Tibial artery (tissue), 4 donors: ENCODE data around the gene AKAP6.
A peak's percentile ranks its signal among the peaks of the same experiment; 100 is the strongest.

ENCODE experiments used
- DNase-seq, 2 donors: peaks; one replicate each; pipeline ENCODE4 v3.0.0-alpha.2; 2019
- H3K27ac ChIP-seq, 2 donors: fragments of 200-600 bp; sonication (generic) in 1 of 2; 1 replicate in 1 of 2; 2 replicates in 1 of 2; pipeline ENCODE4 v1.5.1; 2018 to 2019; ENCODE audit warnings: mild to moderate bottlenecking in 1 of 2
- H3K27me3 ChIP-seq, 2 donors: fragments of 200-600 bp; sonication (generic) in 1 of 2; one replicate each; pipeline versions ENCODE4 v1.5.1 to v1.6.0; 2016 to 2019
- H3K36me3 ChIP-seq, 3 donors: fragments of 200-600 bp; sonication (generic) in 2 of 3; one replicate each; pipeline ENCODE4 v1.5.1; 2016 to 2019; ENCODE audit warnings: mild to moderate bottlenecking in 2 of 3
- H3K4me1 ChIP-seq, 4 donors: fragments of 200-600 bp; sonication (generic) in 2 of 4; 1 replicate in 3 of 4; 2 replicates in 1 of 4; pipeline ENCODE4 v1.5.1; 2016 to 2019
- H3K4me3 ChIP-seq, 2 donors: fragments of 200-600 bp; sonication (generic) in 1 of 2; 1 replicate in 1 of 2; 2 replicates in 1 of 2; pipeline ENCODE4 v1.5.1; 2018 to 2019; ENCODE audit warnings: mild to moderate bottlenecking in 2 of 2
- H3K9me3 ChIP-seq, 3 donors: fragments of 200-600 bp; sonication (generic) in 1 of 3; one replicate each; pipeline ENCODE4 v1.5.1; 2016 to 2019
- intact Hi-C: fragments of 100-400 bp; cut with DNase I; formaldehyde crosslinking; loops from one replicate; pipeline ENCODE4 v1.15.0; 2023; ENCODE audit warnings: low total_unique reads
- TF ChIP-seq, protein P1 (sequence below), 2 experiments: fragments of 200-600 bp in 1 of 2; fragments of 450-650 bp in 1 of 2; IDR thresholded peaks; one replicate each; pipeline ENCODE4 v1.5.1; 2017 to 2019; ENCODE audit warnings: antibody characterized with exemption in 2 of 2, mild to moderate bottlenecking in 1 of 2, moderate library complexity in 1 of 2

The AKAP6 gene

DNA sequence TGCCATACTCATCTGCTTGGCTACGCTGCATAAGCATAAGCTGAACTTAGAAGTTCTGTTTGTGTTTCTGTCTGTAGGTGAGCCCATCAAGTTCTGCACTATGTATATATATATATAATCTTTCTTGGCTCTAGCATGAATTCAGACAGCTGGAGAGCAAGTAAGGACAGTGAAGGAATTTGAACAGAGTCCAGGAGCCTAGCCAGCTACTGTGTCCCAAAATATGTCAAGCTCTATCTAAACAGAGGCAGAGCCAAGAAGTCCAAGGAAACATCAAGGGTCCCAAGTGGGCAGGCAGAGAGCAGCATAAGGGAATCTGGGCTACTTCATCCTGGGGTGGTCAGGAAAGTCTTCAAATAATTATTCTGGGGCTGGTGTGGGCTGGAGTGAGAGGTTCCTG, 491.1 kb downstream of the AKAP6 start:
- Histone ChIP-seq H3K36me3 (peaks cover 4 to 10% (median 6%) of the 10 kb centered on the region in 3 donors), H3K27me3 (no peaks in the 10 kb centered on the region), H3K4me1 (peaks cover 0 to 38% (median 0%) of the 10 kb centered on the region in 4 donors), H3K9me3 (no peaks in the 10 kb centered on the region), H3K27ac (peak overlapping the region; percentile 5 to 12), H3K4me3 (no peak overlapping the region)
- intact Hi-C loops = no loop called here
- TF ChIP-seq, protein P1, sequence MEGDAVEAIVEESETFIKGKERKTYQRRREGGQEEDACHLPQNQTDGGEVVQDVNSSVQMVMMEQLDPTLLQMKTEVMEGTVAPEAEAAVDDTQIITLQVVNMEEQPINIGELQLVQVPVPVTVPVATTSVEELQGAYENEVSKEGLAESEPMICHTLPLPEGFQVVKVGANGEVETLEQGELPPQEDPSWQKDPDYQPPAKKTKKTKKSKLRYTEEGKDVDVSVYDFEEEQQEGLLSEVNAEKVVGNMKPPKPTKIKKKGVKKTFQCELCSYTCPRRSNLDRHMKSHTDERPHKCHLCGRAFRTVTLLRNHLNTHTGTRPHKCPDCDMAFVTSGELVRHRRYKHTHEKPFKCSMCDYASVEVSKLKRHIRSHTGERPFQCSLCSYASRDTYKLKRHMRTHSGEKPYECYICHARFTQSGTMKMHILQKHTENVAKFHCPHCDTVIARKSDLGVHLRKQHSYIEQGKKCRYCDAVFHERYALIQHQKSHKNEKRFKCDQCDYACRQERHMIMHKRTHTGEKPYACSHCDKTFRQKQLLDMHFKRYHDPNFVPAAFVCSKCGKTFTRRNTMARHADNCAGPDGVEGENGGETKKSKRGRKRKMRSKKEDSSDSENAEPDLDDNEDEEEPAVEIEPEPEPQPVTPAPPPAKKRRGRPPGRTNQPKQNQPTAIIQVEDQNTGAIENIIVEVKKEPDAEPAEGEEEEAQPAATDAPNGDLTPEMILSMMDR (IDR thresholded peaks at IDR 0.05) = no peak
- no peak for DNase-seq

DNA sequence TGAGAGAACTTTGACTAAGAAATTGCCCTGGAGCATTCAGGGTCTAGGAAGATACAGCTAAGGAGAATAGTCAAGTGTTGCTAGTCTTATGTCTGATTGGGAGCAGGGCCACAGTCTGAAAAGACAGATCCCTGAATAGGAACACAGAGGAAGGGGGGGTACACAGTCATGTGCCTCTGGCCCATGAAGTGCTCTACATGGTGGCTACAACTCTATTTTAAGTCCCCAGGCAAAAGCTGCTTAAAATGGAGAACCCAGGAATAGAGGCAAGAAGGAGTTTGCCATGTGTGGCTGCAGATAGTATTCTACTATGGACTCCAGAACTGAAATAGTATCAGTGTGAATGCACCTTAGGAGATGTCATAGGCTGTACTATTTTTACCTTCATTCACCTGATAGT, 491.6 kb downstream of the AKAP6 start:
- Histone ChIP-seq H3K36me3 (peaks cover 4 to 10% (median 6%) of the 10 kb centered on the region in 3 donors), H3K4me1 (peaks cover 0 to 38% (median 0%) of the 10 kb centered on the region in 4 donors), H3K27me3 (no peaks in the 10 kb centered on the region), H3K4me3 (no peak overlapping the region), H3K27ac (peak overlapping the region; percentile 5 to 12), H3K9me3 (no peaks in the 10 kb centered on the region)
- intact Hi-C loops = no loop called here
- TF ChIP-seq, protein P1 (IDR thresholded peaks at IDR 0.05) = no peak
- DNase-seq = no peak

DNA sequence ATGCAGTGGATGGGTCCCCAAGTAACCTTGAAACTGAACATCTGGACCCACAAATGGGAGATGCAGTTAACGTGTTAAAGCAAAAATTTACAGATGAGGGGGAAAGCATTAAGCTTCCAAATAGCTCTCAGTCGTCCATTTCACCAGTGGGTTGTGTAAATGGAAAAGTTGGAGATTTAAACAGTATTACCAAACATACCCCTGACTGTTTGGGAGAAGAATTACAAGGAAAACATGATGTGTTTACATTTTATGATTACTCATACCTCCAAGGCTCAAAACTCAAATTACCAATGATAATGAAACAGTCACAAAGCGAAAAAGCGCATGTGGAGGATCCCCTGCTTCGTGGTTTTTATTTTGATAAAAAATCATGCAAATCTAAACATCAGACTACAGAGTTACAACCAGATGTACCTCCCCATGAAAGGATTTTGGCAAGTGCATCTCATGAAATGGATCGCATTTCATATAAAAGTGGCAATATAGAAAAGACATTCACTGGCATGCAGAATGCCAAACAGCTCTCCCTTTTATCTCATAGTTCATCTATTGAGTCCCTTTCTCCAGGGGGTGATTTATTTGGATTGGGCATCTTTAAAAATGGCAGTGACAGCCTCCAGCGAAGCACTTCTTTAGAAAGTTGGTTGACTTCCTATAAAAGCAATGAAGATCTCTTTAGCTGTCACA, 493.0 kb downstream of the AKAP6 start:
- no peak overlapping the region for H3K27ac ChIP-seq
- TF ChIP-seq, protein P1 (IDR thresholded peaks at IDR 0.05) = no peak

DNA sequence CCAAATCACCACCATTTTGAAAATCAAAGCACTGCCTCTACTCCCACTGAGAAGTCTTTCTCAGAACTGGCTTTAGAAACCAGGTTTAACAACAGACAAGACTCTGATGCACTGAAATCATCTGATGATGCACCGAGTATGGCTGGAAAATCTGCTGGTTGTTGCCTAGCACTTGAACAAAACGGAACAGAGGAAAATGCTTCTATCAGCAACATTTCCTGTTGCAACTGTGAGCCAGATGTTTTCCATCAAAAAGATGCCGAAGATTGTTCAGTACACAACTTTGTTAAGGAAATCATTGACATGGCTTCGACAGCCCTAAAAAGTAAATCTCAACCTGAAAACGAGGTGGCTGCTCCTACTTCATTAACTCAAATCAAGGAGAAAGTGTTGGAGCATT, 494.6 kb downstream of the AKAP6 start:
- Histone ChIP-seq H3K27me3 (no peaks in the 10 kb centered on the region), H3K27ac (no peak overlapping the region), H3K36me3 (peaks cover 4 to 10% (median 6%) of the 10 kb centered on the region in 3 donors), H3K4me3 (no peak overlapping the region), H3K9me3 (no peaks in the 10 kb centered on the region), H3K4me1 (peaks cover 0 to 42% (median 0%) of the 10 kb centered on the region in 4 donors)
- intact Hi-C loops = no loop called here
- TF ChIP-seq, protein P1 (IDR thresholded peaks at IDR 0.05) = no peak
- DNase-seq = no peak

More for the DNA sequence above, 493.0 kb downstream of the AKAP6 start:
- no peak for DNase-seq
- no peak overlapping the region for H3K4me3 ChIP-seq
- intact Hi-C loops = no loop called here
- H3K4me1 ChIP-seq = peaks cover 0 to 50% (median 0%) of the 10 kb centered on the region in 4 donors
- H3K36me3 ChIP-seq = peaks cover 4 to 10% (median 6%) of the 10 kb centered on the region in 3 donors
- H3K27me3 ChIP-seq = no peaks in the 10 kb centered on the region
- H3K9me3 ChIP-seq = no peaks in the 10 kb centered on the region

DNA sequence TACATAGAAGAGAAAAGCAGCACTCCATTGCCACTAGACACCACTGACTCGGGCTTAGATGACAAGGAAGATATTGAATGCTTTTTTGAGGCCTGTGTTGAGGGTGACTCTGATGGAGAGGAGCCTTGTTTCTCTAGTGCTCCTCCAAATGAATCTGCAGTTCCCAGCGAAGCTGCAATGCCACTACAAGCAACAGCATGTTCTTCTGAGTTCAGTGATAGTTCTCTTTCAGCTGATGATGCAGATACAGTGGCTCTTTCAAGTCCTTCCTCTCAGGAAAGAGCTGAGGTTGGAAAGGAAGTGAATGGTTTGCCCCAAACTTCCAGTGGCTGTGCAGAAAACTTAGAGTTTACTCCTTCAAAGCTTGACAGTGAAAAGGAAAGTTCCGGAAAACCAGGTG, 495.1 kb downstream of the AKAP6 start:
- no peak for DNase-seq
- no peaks in the 10 kb centered on the region for H3K9me3 ChIP-seq
- peaks cover 0 to 42% (median 0%) of the 10 kb centered on the region in 4 donors for H3K4me1 ChIP-seq
- H3K27me3 ChIP-seq = no peaks in the 10 kb centered on the region
- peaks cover 4 to 10% (median 6%) of the 10 kb centered on the region in 3 donors for H3K36me3 ChIP-seq
- intact Hi-C loops = no loop called here
- H3K27ac ChIP-seq = no peak overlapping the region
- TF ChIP-seq, protein P1 (IDR thresholded peaks at IDR 0.05) = no peak
- no peak overlapping the region for H3K4me3 ChIP-seq
